GM12878 (cell line): Measurements from ENCODE around the gene CD84. TPM values are rescaled to one million over a fixed set of nuclear protein-coding genes. Genes with fewer than 3 reads are reported as not detected.
A peak's percentile ranks its signal among the peaks of the same experiment; 100 is the strongest.

Source experiments
- ATAC-seq: fragments of 200-7000 bp; cut with Tn5 transposase; 3 replicates; pipeline ENCODE4 v1.9.1; 2020; ENCODE audit warnings: mild to moderate bottlenecking, moderate library complexity
- BruUV-seq: library from RNA; stranded (reverse); fragments of 400-500 nt; replicated peaks from 2 replicates; lab custom pipeline; 2021; lab: Mats Ljungman, UMichigan
- CTCF ChIA-PET: fragments of 300-600 bp; sonication (Branson Sonifier 250); formaldehyde crosslinking; extraction: SDS; loops from one replicate; lab custom pipeline; 2021; ENCODE audit warnings: inconsistent platforms; lab: Yijun Ruan, JAX
- POLR2A ChIA-PET: fragments of 350-600 bp; formaldehyde crosslinking; extraction: SDS; loops from one replicate; lab custom pipeline; 2021; ENCODE audit warnings: inconsistent platforms; lab: Charles Lee
- RAD21 ChIA-PET: fragments of 300-600 bp; sonication (Branson Sonifier 250); formaldehyde crosslinking; loops from one replicate; lab custom pipeline; 2023; ENCODE audit warnings: antibody characterized with exemption; ENCODE audit not compliant: unreplicated experiment; lab: Charles Lee
- SMC1A ChIA-PET: fragments of 300-600 bp; sonication (Branson Sonifier 250); formaldehyde crosslinking; loops from one replicate; lab custom pipeline; 2023; ENCODE audit not compliant: unreplicated experiment, uncharacterized antibody; lab: Charles Lee
- DNase-seq: peaks from one replicate; pipeline ENCODE4 v3.0.0-alpha.2; 2011; ENCODE audit warnings: low read depth, low spot score
- FAIRE-seq: peaks from 3 replicates; lab custom pipeline; 2011; peaks lifted over from hg19 to GRCh38; lab: Jason Lieb, UNC
- H2AFZ ChIP-seq: 2 replicates; pipeline ENCODE4 v1.6.0; 2011; ENCODE audit warnings: low read depth, low read length, control low read depth; ENCODE audit not compliant: control insufficient read depth
- H3K27ac ChIP-seq: 2 replicates; pipeline ENCODE4 v1.5.1; 2011; ENCODE audit warnings: control low read depth; ENCODE audit not compliant: control insufficient read depth, insufficient read depth
- H3K27me3 ChIP-seq, 2 experiments: replicated peaks in 1 of 2; 2 replicates each; pipeline versions ENCODE4 v1.6.0 to v1.6.1; 2011; ENCODE audit warnings: low read length in 1 of 2; ENCODE audit not compliant: control insufficient read depth in 2 of 2, insufficient read depth in 2 of 2
- H3K36me3 ChIP-seq, 2 experiments: 2 replicates each; pipeline ENCODE4 v1.5.1; 2011; ENCODE audit warnings: low read length in 1 of 2; ENCODE audit not compliant: control insufficient read depth in 2 of 2, insufficient read depth in 2 of 2
- H3K4me1 ChIP-seq: 2 replicates; pipeline ENCODE4 v1.6.1; 2011; ENCODE audit warnings: mild to moderate bottlenecking, low read length, moderate library complexity, mixed read lengths; ENCODE audit not compliant: control insufficient read depth, insufficient read depth
- H3K4me2 ChIP-seq: 2 replicates; pipeline ENCODE4 v1.6.0; 2011; ENCODE audit warnings: control low read depth; ENCODE audit not compliant: control insufficient read depth, insufficient read depth
- H3K4me3 ChIP-seq: fragments of 200-600 bp; sonication (generic); 2 replicates; pipeline ENCODE4 v1.5.1; 2016
- H3K79me2 ChIP-seq: 2 replicates; pipeline ENCODE4 v1.6.0; 2011; ENCODE audit warnings: low read length; ENCODE audit not compliant: control insufficient read depth, insufficient read depth
- H3K9ac ChIP-seq: 2 replicates; pipeline ENCODE4 v1.8.0; 2011; ENCODE audit warnings: low read length, control low read depth, mixed read lengths; ENCODE audit not compliant: control insufficient read depth, insufficient read depth
- H3K9me3 ChIP-seq: replicated peaks from 3 replicates; pipeline ENCODE4 v1.5.1; 2011; ENCODE audit warnings: mild to moderate bottlenecking, low read length; ENCODE audit not compliant: control insufficient read depth, insufficient read depth
- H4K20me1 ChIP-seq: 2 replicates; pipeline ENCODE4 v1.6.0; 2011; ENCODE audit not compliant: control insufficient read depth, insufficient read depth
- ASH2L ChIP-seq: fragments of 300-600, 200-600 bp; sonication (generic); IDR thresholded peaks from 2 replicates; pipeline ENCODE4 v1.6.1; 2017; ENCODE audit warnings: low read depth, mild to moderate bottlenecking, borderline replicate concordance
- CEBPB ChIP-seq, 2 experiments: fragments of 150-350 bp in 1 of 2; IDR thresholded peaks; 2 replicates each; pipeline ENCODE4 v1.6.1; 2012 to 2014; ENCODE audit warnings: low read depth in 2 of 2, low read length in 2 of 2, borderline replicate concordance in 1 of 2, inconsistent platforms in 1 of 2
- CREB1 ChIP-seq: IDR thresholded peaks from 2 replicates; pipeline ENCODE4 v1.6.1; 2012; ENCODE audit warnings: low read depth, mild to moderate bottlenecking, inconsistent platforms
- HDAC2 ChIP-seq: fragments of 200-600 bp; sonication (generic); IDR thresholded peaks from 2 replicates; pipeline ENCODE4 v1.6.1; 2017
- LARP7 ChIP-seq: fragments of 450-650 bp; IDR thresholded peaks from 2 replicates; pipeline ENCODE4 v1.6.1; 2017; ENCODE audit warnings: mild to moderate bottlenecking
- NFYA ChIP-seq: IDR thresholded peaks from 2 replicates; pipeline ENCODE4 v1.6.1; 2011; ENCODE audit warnings: low read depth, mild to moderate bottlenecking, low read length, improper control_type of control experiment, borderline replicate concordance
- PML ChIP-seq: IDR thresholded peaks from 2 replicates; pipeline ENCODE4 v1.6.1; 2012; ENCODE audit warnings: low read length, inconsistent platforms
- ZSCAN29 ChIP-seq: fragments of 450-650 bp; IDR thresholded peaks from 2 replicates; pipeline ENCODE4 v1.6.1; 2017; ENCODE audit warnings: mild to moderate bottlenecking, moderate library complexity
- WGBS: methylation state at CpG from one replicate; pipeline ENCODE4 v1.1.6; 2016; ENCODE audit warnings: low lambda C conversion rate; ENCODE audit not compliant: insufficient replicate concordance, insufficient coverage; ENCODE audit errors: missing lambda C conversion rate; 5-methylcytosine and 5-hydroxymethylcytosine counted together
- in situ Hi-C: fragments of 300-500 bp; cut with MboI; formaldehyde crosslinking; loops from 9 replicates; pipeline ENCODE4 v1.14.3; 2018; ENCODE audit warnings: mixed read lengths
- intact Hi-C: fragments of 100-400 bp; cut with micrococcal nuclease; formaldehyde crosslinking; loops from one replicate; pipeline ENCODE4 v1.14.2; 2022; ENCODE audit not compliant: unreplicated experiment
- polyA plus RNA-seq, 11 experiments: library from polyadenylated mRNA; depleted of rRNA in 4 of 11; unstranded in 6 of 11; stranded (reverse) in 5 of 11; fragments of >200 nt; fragmentation: Nextera tagmentation in 4 of 11; fragmentation: Illumina TruSeq in 1 of 11; extraction: Ambion mirVana in 4 of 11; extraction: Trizol in 1 of 11; gene quantifications; 1 replicate in 1 of 11; 2 replicates in 10 of 11; pipeline versions ENCODE4 v1.2.1 to v1.2.3, GENCODE V29; 2011 to 2016; ENCODE audit warnings: inconsistent platforms in 2 of 11, missing spikeins in 2 of 11, low read depth in 1 of 11
- total RNA-seq, 4 experiments: library from RNA; depleted of rRNA in 3 of 4; stranded (reverse); fragments of >200 nt in 3 of 4; fragmentation: Illumina TruSeq in 1 of 4; extraction: Trizol in 1 of 4; gene quantifications; 2 replicates each; pipeline versions ENCODE4 v1.2.1 to v1.2.3, GENCODE V29; 2013 to 2021
- TF ChIP-seq, protein P1 (sequence below): IDR thresholded peaks from 2 replicates; pipeline ENCODE4 v1.6.1; 2011; ENCODE audit warnings: low read depth, mild to moderate bottlenecking, low read length, moderate library complexity, borderline replicate concordance; ENCODE audit errors: extremely low read depth
- TF ChIP-seq, protein P2 (sequence below): fragments of 450-650 bp; formaldehyde crosslinking; IDR thresholded peaks from 2 replicates; pipeline ENCODE4 v1.4.0; 2022; ENCODE audit warnings: mild to moderate bottlenecking, moderate library complexity
- TF ChIP-seq, protein P3 (sequence below): fragments of 450-650 bp; IDR thresholded peaks from 2 replicates; pipeline ENCODE4 v1.6.1; 2017; ENCODE audit warnings: borderline replicate concordance
- TF ChIP-seq, protein P4 (sequence below): IDR thresholded peaks from 2 replicates; pipeline ENCODE4 v1.6.1; 2011; ENCODE audit warnings: mild to moderate bottlenecking, low read depth, low read length, moderate library complexity; ENCODE audit not compliant: insufficient replicate concordance

Gene CD84
- total and polyA plus RNA-seq, 10 of the 15 experiments (the other 5 are each of a cell fraction or from before 2014, with no cell fraction given) = 3.4 to 20.3 (median 11.7) TPM

DNA sequence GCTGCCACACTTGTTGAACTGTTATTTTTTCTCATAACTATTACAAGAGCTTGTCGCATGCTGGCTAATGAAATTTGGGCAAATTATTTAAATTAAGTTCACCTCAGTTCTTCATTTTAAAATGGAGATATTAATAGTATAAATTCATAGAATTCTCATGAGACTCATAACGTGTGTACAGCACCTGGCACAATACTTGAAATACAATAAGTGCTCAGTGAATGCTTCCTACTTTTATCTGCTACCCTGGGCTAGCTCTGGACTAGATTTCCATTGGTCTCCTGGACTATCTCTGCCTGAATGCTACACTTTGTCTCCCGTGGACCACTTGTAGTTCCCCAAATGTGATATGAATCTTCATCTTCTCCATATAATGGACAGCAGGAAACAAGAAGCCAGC, 57.2 kb downstream of the CD84 start:
- intact Hi-C loops (loop anchor here (5.0 kb wide), 1 partner anchor 70 kb away; no protein-coding TSS in a partner anchor), in situ Hi-C loops (no loop called here)
- Histone ChIP-seq H3K4me1 (no peaks in the 10 kb centered on the region), H3K9ac (peak overlapping the region; percentile 82), H3K9me3 (no peaks in the 10 kb centered on the region; the same call in none of the 3 replicates), H3K4me3 (peak overlapping the region; percentile 77), H2AFZ (no peak overlapping the region; the same call in 1 of the 2 replicates), H3K79me2 (peaks cover 61% of the 10 kb centered on the region), H3K27ac (peak overlapping the region; percentile 85), H4K20me1 (no peaks in the 10 kb centered on the region), H3K4me2 (peak overlapping the region; percentile 67), H3K36me3 (peaks cover 0 to 5% of the 10 kb centered on the region in 2 experiments; a peak in 1 of 4 replicates), H3K27me3 (no peaks in the 10 kb centered on the region)
- ATAC-seq (peak; percentile 42), DNase-seq (no peak), FAIRE-seq (no peak)
- SMC1A ChIA-PET = interaction anchor here (0.6 to 10.2 kb wide), 16 partner anchors 11 to 261 kb away, joined by 3 to 178 read pairs (median 8); no protein-coding TSS in a partner anchor
- TF ChIP-seq CREB1 (no peak), ASH2L (0 out of 2 replicates have a peak, but pooled peaks have one; percentile 9), NFYA (no peak), ZSCAN29 (no peak), PML (0 out of 2 replicates have a peak, but pooled peaks have one; percentile 16), CEBPB (IDR thresholded peaks at IDR 0.05; ENCODE audit: borderline replicate concordance in 1 of 2, low read depth in 2 of 2, low read length in 2 of 2) (0 out of 4 replicates have a peak, but pooled peaks of 1 of the 2 experiments have one; percentile 4), HDAC2 (no peak), LARP7 (no peak)
- TF ChIP-seq, protein P1, sequence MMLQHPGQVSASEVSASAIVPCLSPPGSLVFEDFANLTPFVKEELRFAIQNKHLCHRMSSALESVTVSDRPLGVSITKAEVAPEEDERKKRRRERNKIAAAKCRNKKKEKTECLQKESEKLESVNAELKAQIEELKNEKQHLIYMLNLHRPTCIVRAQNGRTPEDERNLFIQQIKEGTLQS = no peak
- TF ChIP-seq, protein P2, sequence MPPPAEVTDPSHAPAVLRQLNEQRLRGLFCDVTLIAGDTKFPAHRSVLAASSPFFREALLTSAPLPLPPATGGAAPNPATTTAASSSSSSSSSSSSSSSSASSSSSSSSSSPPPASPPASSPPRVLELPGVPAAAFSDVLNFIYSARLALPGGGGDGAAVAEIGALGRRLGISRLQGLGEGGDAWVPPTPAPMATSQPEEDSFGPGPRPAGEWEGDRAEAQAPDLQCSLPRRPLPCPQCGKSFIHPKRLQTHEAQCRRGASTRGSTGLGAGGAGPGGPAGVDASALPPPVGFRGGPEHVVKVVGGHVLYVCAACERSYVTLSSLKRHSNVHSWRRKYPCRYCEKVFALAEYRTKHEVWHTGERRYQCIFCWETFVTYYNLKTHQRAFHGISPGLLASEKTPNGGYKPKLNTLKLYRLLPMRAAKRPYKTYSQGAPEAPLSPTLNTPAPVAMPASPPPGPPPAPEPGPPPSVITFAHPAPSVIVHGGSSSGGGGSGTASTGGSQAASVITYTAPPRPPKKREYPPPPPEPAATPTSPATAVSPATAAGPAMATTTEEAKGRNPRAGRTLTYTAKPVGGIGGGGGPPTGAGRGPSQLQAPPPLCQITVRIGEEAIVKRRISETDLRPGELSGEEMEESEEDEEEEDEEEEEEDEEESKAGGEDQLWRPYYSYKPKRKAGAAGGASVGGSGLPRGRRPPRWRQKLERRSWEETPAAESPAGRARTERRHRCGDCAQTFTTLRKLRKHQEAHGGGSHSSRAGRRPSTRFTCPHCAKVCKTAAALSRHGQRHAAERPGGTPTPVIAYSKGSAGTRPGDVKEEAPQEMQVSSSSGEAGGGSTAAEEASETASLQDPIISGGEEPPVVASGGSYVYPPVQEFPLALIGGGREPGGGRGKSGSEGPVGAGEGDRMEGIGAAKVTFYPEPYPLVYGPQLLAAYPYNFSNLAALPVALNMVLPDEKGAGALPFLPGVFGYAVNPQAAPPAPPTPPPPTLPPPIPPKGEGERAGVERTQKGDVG (CRISPR knock-in tag) = no peak
- TF ChIP-seq, protein P3, sequence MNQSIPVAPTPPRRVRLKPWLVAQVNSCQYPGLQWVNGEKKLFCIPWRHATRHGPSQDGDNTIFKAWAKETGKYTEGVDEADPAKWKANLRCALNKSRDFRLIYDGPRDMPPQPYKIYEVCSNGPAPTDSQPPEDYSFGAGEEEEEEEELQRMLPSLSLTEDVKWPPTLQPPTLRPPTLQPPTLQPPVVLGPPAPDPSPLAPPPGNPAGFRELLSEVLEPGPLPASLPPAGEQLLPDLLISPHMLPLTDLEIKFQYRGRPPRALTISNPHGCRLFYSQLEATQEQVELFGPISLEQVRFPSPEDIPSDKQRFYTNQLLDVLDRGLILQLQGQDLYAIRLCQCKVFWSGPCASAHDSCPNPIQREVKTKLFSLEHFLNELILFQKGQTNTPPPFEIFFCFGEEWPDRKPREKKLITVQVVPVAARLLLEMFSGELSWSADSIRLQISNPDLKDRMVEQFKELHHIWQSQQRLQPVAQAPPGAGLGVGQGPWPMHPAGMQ = no peak
- TF ChIP-seq, protein P4, sequence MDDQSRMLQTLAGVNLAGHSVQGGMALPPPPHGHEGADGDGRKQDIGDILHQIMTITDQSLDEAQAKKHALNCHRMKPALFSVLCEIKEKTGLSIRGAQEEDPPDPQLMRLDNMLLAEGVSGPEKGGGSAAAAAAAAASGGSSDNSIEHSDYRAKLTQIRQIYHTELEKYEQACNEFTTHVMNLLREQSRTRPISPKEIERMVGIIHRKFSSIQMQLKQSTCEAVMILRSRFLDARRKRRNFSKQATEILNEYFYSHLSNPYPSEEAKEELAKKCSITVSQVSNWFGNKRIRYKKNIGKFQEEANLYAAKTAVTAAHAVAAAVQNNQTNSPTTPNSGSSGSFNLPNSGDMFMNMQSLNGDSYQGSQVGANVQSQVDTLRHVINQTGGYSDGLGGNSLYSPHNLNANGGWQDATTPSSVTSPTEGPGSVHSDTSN = no peak
- BruUV-seq = no TSS peak
- CTCF ChIA-PET = interaction anchor here (0.8 to 3.6 kb wide), 13 partner anchors 11 to 436 kb away, joined by 3 to 25 read pairs (median 4); no protein-coding TSS in a partner anchor
- 0% methylated on average over 3 of the region's 3 CpGs for WGBS
- POLR2A ChIA-PET = interaction anchor here (0.5 to 3.8 kb wide), 13 partner anchors 9 to 92 kb away, joined by 3 to 34 read pairs (median 6); no protein-coding TSS in a partner anchor
- RAD21 ChIA-PET = interaction anchor here (0.6 to 4.5 kb wide), 12 partner anchors 11 to 105 kb away, joined by 3 to 76 read pairs (median 9); no protein-coding TSS in a partner anchor
